Measurements from ENCODE around the gene CCNDBP1.
"Not testable (repeated sequence)": the region's sequence is repeated elsewhere in the genome, so short reads cannot be mapped to it uniquely, and the experiment has no call there.

CCNDBP1 gene

DNA sequence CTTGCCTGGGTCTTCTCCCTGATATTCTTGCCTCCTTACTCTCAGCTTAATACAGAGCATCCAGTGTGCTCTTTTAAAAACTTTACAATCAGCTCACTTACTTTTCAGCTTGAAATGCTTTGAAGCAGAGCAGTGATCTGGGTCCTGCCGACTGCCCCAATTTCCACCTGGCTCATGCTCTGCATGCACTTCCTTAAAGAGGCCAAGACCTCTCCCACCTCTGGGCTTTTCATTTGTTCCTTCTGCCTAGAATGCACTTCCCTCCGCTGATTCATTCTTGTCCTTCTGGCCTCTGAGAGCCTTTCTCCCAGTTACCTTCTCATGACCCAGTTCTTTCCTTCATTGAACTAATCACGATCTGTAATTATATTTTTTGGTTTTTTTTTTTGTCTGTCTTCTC is 1.9 kb upstream of the CCNDBP1 start:
- Mint-ChIP-seq H3K27ac (peak overlapping the region; percentile 49), H3K4me1 (peaks cover 22% of the 10 kb centered on the region), H3K27me3 (no peaks in the 10 kb centered on the region), H3K36me3 (peaks cover 16% of the 10 kb centered on the region), H3K4me3 (no peak overlapping the region), H3K9me3 (no peaks in the 10 kb centered on the region)
- ATAC-seq (ENCODE audit: low read depth) (no peak), DNase-seq (ENCODE audit: low spot score in 2 of 2) (no peak)

DNA sequence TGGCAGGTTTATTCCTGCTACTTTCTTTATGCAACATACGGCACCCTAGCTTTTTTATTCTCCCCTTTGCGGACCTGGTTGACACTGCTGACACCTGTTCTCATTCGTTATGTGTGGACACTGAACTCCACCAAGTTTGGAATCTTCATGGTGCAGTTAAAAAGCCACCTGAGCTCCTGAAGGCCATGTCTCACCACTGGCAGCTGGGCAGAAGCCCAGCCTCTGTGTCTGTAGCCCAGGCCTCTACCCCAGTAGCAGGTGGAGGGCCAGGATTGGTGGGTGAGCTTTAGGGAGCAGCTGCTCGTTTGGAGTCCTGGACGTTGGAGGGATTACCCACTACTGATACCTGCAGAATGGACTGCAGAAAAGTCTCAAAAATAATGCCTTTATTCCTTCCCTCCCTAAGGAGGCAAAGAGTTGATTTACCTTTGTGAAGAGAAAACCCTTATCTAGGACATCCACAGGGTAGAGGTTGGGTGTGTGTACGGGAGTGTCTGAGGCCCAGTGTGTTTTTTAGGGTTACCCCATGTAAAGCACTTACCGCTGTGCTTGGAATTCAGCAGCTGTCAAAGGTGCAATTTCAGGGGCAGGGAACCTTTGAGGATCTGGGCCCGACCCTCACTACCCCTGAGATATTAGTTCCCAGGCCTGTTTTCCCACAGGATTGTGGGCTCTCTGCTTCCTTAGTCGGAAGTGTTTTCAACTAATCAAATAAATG is 637 bp upstream of the CCNDBP1 start:
- no peak for DNase-seq (ENCODE audit: low spot score in 2 of 2)
- Mint-ChIP-seq H3K4me1 (peaks cover 27% of the 10 kb centered on the region), H3K4me3 (peak overlapping the region; percentile 94), H3K36me3 (peaks cover 20% of the 10 kb centered on the region), H3K27ac (peak overlapping the region; percentile 98), H3K27me3 (no peaks in the 10 kb centered on the region), H3K9me3 (no peaks in the 10 kb centered on the region)
- no peak for ATAC-seq (ENCODE audit: low read depth)

GRCh38 chr15:43186003-43186353 is 775 bp downstream of the CCNDBP1 start:
- H3K4me1 Mint-ChIP-seq: peaks cover 28% of the 10 kb centered on the region
- ATAC-seq (ENCODE audit: low read depth): peak; percentile 14
- H3K4me3 Mint-ChIP-seq: peak overlapping the region; percentile 94
- DNase-seq (ENCODE audit: low spot score in 2 of 2): no peak
- peaks cover 24% of the 10 kb centered on the region for H3K36me3 Mint-ChIP-seq
- no peaks in the 10 kb centered on the region for H3K27me3 Mint-ChIP-seq
- H3K27ac Mint-ChIP-seq: peak overlapping the region; percentile 98
- no peaks in the 10 kb centered on the region for H3K9me3 Mint-ChIP-seq

- no peaks in the 10 kb centered on the region for H3K27me3 Mint-ChIP-seq
- H3K27ac Mint-ChIP-seq: peak overlapping the region; percentile 98
- no peak for ATAC-seq (ENCODE audit: low read depth)
- H3K36me3 Mint-ChIP-seq: peaks cover 27% of the 10 kb centered on the region
- peaks cover 28% of the 10 kb centered on the region for H3K4me1 Mint-ChIP-seq
- H3K9me3 Mint-ChIP-seq: no peaks in the 10 kb centered on the region
- DNase-seq (ENCODE audit: low spot score in 2 of 2): peak in 1 of 2 donors; percentile 30
- H3K4me3 Mint-ChIP-seq: peak overlapping the region; percentile 47
Measured at GRCh38 chr15:43187544-43188155, 2.4 kb downstream of the CCNDBP1 start.

GRCh38 chr15:43189296-43189695 is 4.1 kb downstream of the CCNDBP1 start:
- H3K4me3 Mint-ChIP-seq: no peak overlapping the region
- no peak for ATAC-seq (ENCODE audit: low read depth)
- DNase-seq (ENCODE audit: low spot score in 2 of 2): no peak
- H3K4me1 Mint-ChIP-seq: peaks cover 28% of the 10 kb centered on the region
- H3K36me3 Mint-ChIP-seq: peaks cover 25% of the 10 kb centered on the region
- peak overlapping the region; percentile 0 for H3K27ac Mint-ChIP-seq
- no peaks in the 10 kb centered on the region for H3K27me3 Mint-ChIP-seq
- no peaks in the 10 kb centered on the region for H3K9me3 Mint-ChIP-seq

- DNase-seq (ENCODE audit: low spot score in 2 of 2): no peak
- H3K36me3 Mint-ChIP-seq: peaks cover 28% of the 10 kb centered on the region
- H3K4me3 Mint-ChIP-seq: no peak overlapping the region
- peak overlapping the region; percentile 0 for H3K27ac Mint-ChIP-seq
- no peaks in the 10 kb centered on the region for H3K9me3 Mint-ChIP-seq
- H3K27me3 Mint-ChIP-seq: no peaks in the 10 kb centered on the region
- no peak for ATAC-seq (ENCODE audit: low read depth)
- peaks cover 24% of the 10 kb centered on the region for H3K4me1 Mint-ChIP-seq
Measured at GRCh38 chr15:43190178-43190577, 5.0 kb downstream of the CCNDBP1 start.

GRCh38 chr15:43193710-43194109 is 8.5 kb downstream of the CCNDBP1 start:
- H3K4me3 Mint-ChIP-seq: no peak overlapping the region
- H3K9me3 Mint-ChIP-seq: peaks cover 6% of the 10 kb centered on the region
- H3K27ac Mint-ChIP-seq: no peak overlapping the region
- H3K4me1 Mint-ChIP-seq: peaks cover 17% of the 10 kb centered on the region
- DNase-seq (ENCODE audit: low spot score in 2 of 2): no peak
- H3K27me3 Mint-ChIP-seq: no peaks in the 10 kb centered on the region
- peaks cover 47% of the 10 kb centered on the region for H3K36me3 Mint-ChIP-seq
- no peak for ATAC-seq (ENCODE audit: low read depth)

GRCh38 chr15:43194795-43195194 is 9.6 kb downstream of the CCNDBP1 start:
- H3K36me3 Mint-ChIP-seq: peaks cover 41% of the 10 kb centered on the region
- H3K27me3 Mint-ChIP-seq: no peaks in the 10 kb centered on the region
- H3K4me3 Mint-ChIP-seq: no peak overlapping the region
- H3K9me3 Mint-ChIP-seq: peaks cover 7% of the 10 kb centered on the region
- ATAC-seq (ENCODE audit: low read depth): no peak
- H3K27ac Mint-ChIP-seq: no peak overlapping the region
- DNase-seq (ENCODE audit: low spot score in 2 of 2): no peak
- H3K4me1 Mint-ChIP-seq: peaks cover 13% of the 10 kb centered on the region

DNA sequence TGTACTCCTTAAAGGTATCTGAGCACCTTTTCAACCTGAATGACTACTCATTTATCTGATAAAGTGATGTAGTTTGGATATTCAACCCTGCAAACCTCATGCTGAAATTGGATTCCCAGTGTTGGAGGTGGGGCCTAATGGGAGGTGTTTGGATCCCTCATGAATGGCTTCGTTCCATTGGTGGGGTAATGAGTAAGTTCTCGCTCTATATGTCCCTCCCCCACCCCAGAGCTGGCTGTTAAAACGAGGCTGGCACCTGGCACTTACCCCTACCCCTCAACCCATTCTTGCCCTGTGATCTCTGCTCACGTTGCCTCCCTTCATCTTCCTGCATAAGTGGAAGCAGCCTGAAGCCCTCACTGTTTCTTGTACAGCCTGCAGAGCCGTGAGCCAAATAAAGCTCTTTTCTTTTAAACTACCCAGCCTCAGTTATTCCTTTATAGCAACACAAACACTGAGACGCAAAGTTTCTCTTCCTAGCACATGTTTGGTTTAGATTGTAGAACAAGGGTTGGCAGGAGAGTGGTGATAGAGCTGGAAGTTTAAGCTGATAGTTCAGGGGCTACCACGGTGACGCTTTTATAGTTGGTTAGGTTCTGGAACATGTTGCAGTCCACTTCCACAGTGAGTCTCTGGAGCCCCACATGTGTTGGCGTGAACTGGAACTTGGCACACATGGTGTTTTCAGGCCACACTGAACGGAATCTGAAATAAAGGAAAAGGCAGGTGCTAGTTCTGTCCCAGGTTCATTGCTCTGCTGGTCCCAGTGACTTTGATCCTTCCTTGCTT is 11.8 kb downstream of the CCNDBP1 start:
- H3K27me3 Mint-ChIP-seq: no peaks in the 10 kb centered on the region
- ATAC-seq (ENCODE audit: low read depth) (no peak), DNase-seq (ENCODE audit: low spot score in 2 of 2) (no peak)
- H3K4me3 Mint-ChIP-seq: no peak overlapping the region
- H3K36me3 Mint-ChIP-seq: peaks cover 31% of the 10 kb centered on the region
- H3K27ac Mint-ChIP-seq: peak overlapping the region; percentile 2
- peaks cover 13% of the 10 kb centered on the region for H3K4me1 Mint-ChIP-seq
- H3K9me3 Mint-ChIP-seq: peaks cover 7% of the 10 kb centered on the region

- ATAC-seq (ENCODE audit: low read depth); H3K27me3 Mint-ChIP-seq; DNase-seq (ENCODE audit: low spot score in 2 of 2); H3K4me3 Mint-ChIP-seq; H3K9me3 Mint-ChIP-seq: not testable (repeated sequence)
- peaks cover 13% of the 10 kb centered on the region for H3K4me1 Mint-ChIP-seq
- peak overlapping the region; percentile 2 for H3K27ac Mint-ChIP-seq
- peaks cover 27% of the 10 kb centered on the region for H3K36me3 Mint-ChIP-seq
Measured at GRCh38 chr15:43197773-43198172, 12.6 kb downstream of the CCNDBP1 start.

GRCh38 chr15:43198556-43198955 is 13.4 kb downstream of the CCNDBP1 start:
- Mint-ChIP-seq H3K27ac (peak overlapping the region; percentile 2), H3K36me3 (peaks cover 25% of the 10 kb centered on the region), H3K4me1 (peaks cover 13% of the 10 kb centered on the region)
- H3K9me3 Mint-ChIP-seq; H3K4me3 Mint-ChIP-seq; H3K27me3 Mint-ChIP-seq; DNase-seq (ENCODE audit: low spot score in 2 of 2); ATAC-seq (ENCODE audit: low read depth): not testable (repeated sequence)

DNA sequence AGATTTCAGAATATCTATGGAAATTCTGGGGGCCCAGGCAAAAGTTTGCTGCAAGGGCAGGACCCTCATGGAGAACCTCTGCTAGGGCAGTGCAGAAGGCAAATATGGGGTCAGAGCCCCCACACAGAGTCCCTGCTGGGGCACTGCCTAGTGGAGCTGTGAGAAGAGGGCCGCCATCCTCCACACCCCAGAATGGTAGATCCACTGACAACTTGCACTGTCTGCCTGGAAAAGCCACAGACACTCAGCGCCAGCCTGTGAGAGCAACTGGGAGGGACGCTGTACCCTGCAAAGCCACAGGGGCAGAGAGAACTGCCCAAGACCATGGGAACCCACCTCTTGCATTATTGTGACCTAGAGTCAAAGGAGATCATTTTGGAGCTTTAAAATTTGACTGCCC is 13.8 kb downstream of the CCNDBP1 start:
- Mint-ChIP-seq H3K4me1 (peaks cover 15% of the 10 kb centered on the region), H3K9me3 (peaks cover 7% of the 10 kb centered on the region), H3K27ac (no peak overlapping the region), H3K27me3 (no peaks in the 10 kb centered on the region), H3K36me3 (peaks cover 25% of the 10 kb centered on the region), H3K4me3 (no peak overlapping the region)
- no peak for ATAC-seq (ENCODE audit: low read depth)
- DNase-seq (ENCODE audit: low spot score in 2 of 2): no peak

DNA sequence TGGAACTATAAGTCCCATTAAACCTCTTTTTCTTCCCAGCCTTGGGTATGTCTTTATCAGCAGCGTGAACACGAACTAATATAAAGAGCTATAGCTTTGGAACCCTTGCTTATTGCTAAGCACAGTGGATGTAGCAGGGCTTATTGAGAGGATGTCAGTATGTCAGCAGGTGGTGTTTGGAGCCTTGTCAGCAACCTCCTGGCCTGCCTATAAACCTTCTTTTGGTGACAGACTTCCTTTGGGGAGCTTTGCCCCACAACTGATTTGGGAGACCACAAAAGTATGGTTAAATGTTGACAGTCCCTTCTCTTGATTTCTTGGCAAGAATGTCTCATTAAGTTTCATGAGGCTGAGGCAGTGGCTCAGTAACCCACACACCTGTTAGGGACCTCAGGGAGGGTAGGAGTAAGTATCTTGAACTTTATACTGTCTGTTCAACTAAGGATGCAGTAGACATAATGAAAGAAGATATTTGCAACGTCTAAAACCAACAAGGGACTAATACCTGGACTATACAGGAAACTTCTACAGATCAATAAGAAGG is 14.8 kb downstream of the CCNDBP1 start:
- Mint-ChIP-seq H3K36me3 (peaks cover 22% of the 10 kb centered on the region), H3K27ac (no peak overlapping the region), H3K4me1 (peaks cover 21% of the 10 kb centered on the region), H3K9me3 (peaks cover 7% of the 10 kb centered on the region), H3K27me3 (no peaks in the 10 kb centered on the region), H3K4me3 (no peak overlapping the region)
- no peak for DNase-seq (ENCODE audit: low spot score in 2 of 2)
- no peak for ATAC-seq (ENCODE audit: low read depth)

Data from memory B cell (primary cell).